H9 (cell line): ENCODE data around the gene IPP. TPM values are rescaled to one million over a fixed set of nuclear protein-coding genes. Genes with fewer than 3 reads are reported as not detected.

Source experiments
- DNase-seq: peaks from one replicate; pipeline ENCODE4 v3.0.0-alpha.2; 2017
- H2AFZ ChIP-seq: one replicate; pipeline ENCODE4 v1.6.1; 2013; ENCODE audit warnings: mild to moderate bottlenecking, low read length, control low read depth, moderate library complexity
- H2AK5ac ChIP-seq: 2 replicates; pipeline ENCODE4 v1.6.1; 2013; ENCODE audit warnings: low read length, control low read depth, mixed read lengths; ENCODE audit not compliant: insufficient read length
- H2BK120ac ChIP-seq: one replicate; pipeline ENCODE4 v1.6.1; 2013; ENCODE audit warnings: low read depth, mild to moderate bottlenecking, low read length, control low read depth, inconsistent platforms; ENCODE audit not compliant: poor library complexity, severe bottlenecking
- H2BK12ac ChIP-seq: 2 replicates; pipeline ENCODE4 v1.6.1; 2013; ENCODE audit warnings: low read length, control low read depth, mixed read lengths, low read depth; ENCODE audit not compliant: insufficient read length
- H2BK15ac ChIP-seq: 2 replicates; pipeline ENCODE4 v1.6.1; 2013; ENCODE audit warnings: low read depth, low read length, control low read depth
- H2BK20ac ChIP-seq: one replicate; pipeline ENCODE4 v1.6.1; 2013; ENCODE audit warnings: low read depth, mild to moderate bottlenecking, low read length, control low read depth, inconsistent platforms; ENCODE audit not compliant: poor library complexity, severe bottlenecking
- H2BK5ac ChIP-seq: 2 replicates; pipeline ENCODE4 v1.6.1; 2013; ENCODE audit warnings: low read length, control low read depth, mixed read lengths; ENCODE audit not compliant: insufficient read length
- H3K14ac ChIP-seq: 2 replicates; pipeline ENCODE4 v1.6.1; 2013; ENCODE audit warnings: low read length, control low read depth; ENCODE audit not compliant: insufficient read depth
- H3K18ac ChIP-seq: 2 replicates; pipeline ENCODE4 v1.6.1; 2013; ENCODE audit warnings: low read depth, mild to moderate bottlenecking, mixed read lengths, low read length, control low read depth; ENCODE audit not compliant: insufficient read length
- H3K23ac ChIP-seq: 2 replicates; pipeline ENCODE4 v1.6.1; 2013; ENCODE audit warnings: low read length, control low read depth, mixed read lengths, low read depth; ENCODE audit not compliant: insufficient read length
- H3K23me2 ChIP-seq: 2 replicates; pipeline ENCODE4 v1.6.1; 2013; ENCODE audit warnings: low read depth, mild to moderate bottlenecking, mixed read lengths, low read length, control low read depth; ENCODE audit not compliant: insufficient read length, poor library complexity, severe bottlenecking
- H3K27ac ChIP-seq: 2 replicates; pipeline ENCODE4 v1.5.1; 2013; ENCODE audit warnings: low read length, control low read depth, mixed read lengths, low read depth; ENCODE audit not compliant: insufficient read length
- H3K27me3 ChIP-seq: 2 replicates; pipeline ENCODE4 v1.6.1; 2013; ENCODE audit warnings: low read length, control low read depth, inconsistent platforms; ENCODE audit not compliant: insufficient read depth
- H3K4ac ChIP-seq: 2 replicates; pipeline ENCODE4 v1.6.1; 2013; ENCODE audit warnings: low read depth, mild to moderate bottlenecking, control low read depth, inconsistent platforms, low read length, moderate library complexity
- H3K4me1 ChIP-seq: 2 replicates; pipeline ENCODE4 v1.6.1; 2013; ENCODE audit warnings: low read length, control low read depth, inconsistent platforms; ENCODE audit not compliant: insufficient read depth
- H3K4me2 ChIP-seq: 2 replicates; pipeline ENCODE4 v1.6.1; 2013; ENCODE audit warnings: low read length, control low read depth, mixed read lengths; ENCODE audit not compliant: insufficient read length, insufficient read depth
- H3K56ac ChIP-seq: 2 replicates; pipeline ENCODE4 v1.6.1; 2013; ENCODE audit warnings: low read depth, mild to moderate bottlenecking, mixed read lengths, low read length, control low read depth; ENCODE audit not compliant: insufficient read length
- H3K79me1 ChIP-seq: 2 replicates; pipeline ENCODE4 v1.6.1; 2013; ENCODE audit warnings: low read depth, mild to moderate bottlenecking, moderate library complexity, low read length, control low read depth, inconsistent platforms; ENCODE audit not compliant: insufficient read depth, poor library complexity, severe bottlenecking
- H3K79me2 ChIP-seq: 2 replicates; pipeline ENCODE4 v1.6.1; 2013; ENCODE audit warnings: low read length, control low read depth, inconsistent platforms; ENCODE audit not compliant: insufficient read depth
- H3K9ac ChIP-seq: 2 replicates; pipeline ENCODE4 v1.6.1; 2013; ENCODE audit warnings: low read length, control low read depth, mixed read lengths; ENCODE audit not compliant: insufficient read length; ENCODE audit errors: extremely low read depth
- H3K9me3 ChIP-seq: one replicate; pipeline ENCODE4 v1.6.1; 2013; ENCODE audit warnings: low read depth, low read length, inconsistent platforms; ENCODE audit not compliant: control insufficient read depth
- H3T11ph ChIP-seq: one replicate; pipeline ENCODE4 v1.6.1; 2013; ENCODE audit warnings: mild to moderate bottlenecking, low read length, control low read depth, inconsistent platforms
- H4K20me1 ChIP-seq: one replicate; pipeline ENCODE4 v1.6.1; 2013; ENCODE audit not compliant: control insufficient read depth, insufficient read length, insufficient read depth
- H4K5ac ChIP-seq: 2 replicates; pipeline ENCODE4 v1.6.1; 2013; ENCODE audit warnings: low read depth, mild to moderate bottlenecking, mixed read lengths, low read length, control low read depth; ENCODE audit not compliant: insufficient read length
- H4K8ac ChIP-seq: replicated peaks from 2 replicates; pipeline ENCODE4 v1.6.1; 2013; ENCODE audit warnings: low read length, control low read depth, mixed read lengths, low read depth; ENCODE audit not compliant: insufficient read length
- H4K91ac ChIP-seq: 2 replicates; pipeline ENCODE4 v1.6.1; 2013; ENCODE audit warnings: low read depth, mild to moderate bottlenecking, moderate library complexity, mixed read lengths, low read length, control low read depth; ENCODE audit not compliant: insufficient read length
- H3K27ac Mint-ChIP-seq, 3 experiments: 2 replicates in 2 of 3; 3 replicates in 1 of 3; pipeline ENCODE4 v1.8.0; 2020 to 2021; ENCODE audit warnings: mixed read lengths in 3 of 3, mild to moderate bottlenecking in 1 of 3, moderate library complexity in 1 of 3
- H3K27me3 Mint-ChIP-seq: 2 replicates; pipeline ENCODE4 v1.8.0; 2021; ENCODE audit warnings: low read depth, mild to moderate bottlenecking, moderate library complexity, mixed read lengths
- H3K36me3 Mint-ChIP-seq, 3 experiments: 2 replicates in 2 of 3; 3 replicates in 1 of 3; pipeline ENCODE4 v1.8.0; 2020 to 2021; ENCODE audit warnings: low read depth in 3 of 3, mixed read lengths in 3 of 3; ENCODE audit not compliant: insufficient read depth in 1 of 3
- H3K4me1 Mint-ChIP-seq, 2 experiments: 2 replicates each; pipeline ENCODE4 v1.8.0; 2020; ENCODE audit warnings: mixed read lengths in 2 of 2
- H3K4me3 Mint-ChIP-seq, 2 experiments: 2 replicates in 1 of 2; 3 replicates in 1 of 2; pipeline ENCODE4 v1.8.0; 2020 to 2021; ENCODE audit warnings: mild to moderate bottlenecking in 2 of 2, mixed read lengths in 2 of 2, moderate library complexity in 1 of 2
- H3K9me3 Mint-ChIP-seq, 2 experiments: 2 replicates in 1 of 2; 3 replicates in 1 of 2; pipeline ENCODE4 v1.8.0; 2020; ENCODE audit warnings: mild to moderate bottlenecking in 2 of 2, mixed read lengths in 2 of 2, moderate library complexity in 1 of 2
- WGBS: extraction: QIAGEN DNeasy Blood & Tissue Kit; methylation state at CpG from one replicate; pipeline ENCODE4 v1.1.7; 2013; ENCODE audit warnings: missing lambda C conversion rate, low lambda C conversion rate, mixed read lengths; ENCODE audit not compliant: insufficient read length; ENCODE audit errors: extremely low coverage; 5-methylcytosine and 5-hydroxymethylcytosine counted together
- total RNA-seq: library from RNA; stranded (reverse); gene quantifications from 2 replicates; pipeline ENCODE4 v1.2.1, GENCODE V29; 2021
- TF ChIP-seq, protein P1 (sequence below): fragments of 200-600 bp; sonication (generic); conservative IDR thresholded peaks from 3 replicates; pipeline ENCODE4 v1.8.0; 2021; ENCODE audit warnings: antibody characterized with exemption, mild to moderate bottlenecking

The IPP gene
- total RNA-seq, 1 experiment from 2014 or later = 6.3 TPM

DNA sequence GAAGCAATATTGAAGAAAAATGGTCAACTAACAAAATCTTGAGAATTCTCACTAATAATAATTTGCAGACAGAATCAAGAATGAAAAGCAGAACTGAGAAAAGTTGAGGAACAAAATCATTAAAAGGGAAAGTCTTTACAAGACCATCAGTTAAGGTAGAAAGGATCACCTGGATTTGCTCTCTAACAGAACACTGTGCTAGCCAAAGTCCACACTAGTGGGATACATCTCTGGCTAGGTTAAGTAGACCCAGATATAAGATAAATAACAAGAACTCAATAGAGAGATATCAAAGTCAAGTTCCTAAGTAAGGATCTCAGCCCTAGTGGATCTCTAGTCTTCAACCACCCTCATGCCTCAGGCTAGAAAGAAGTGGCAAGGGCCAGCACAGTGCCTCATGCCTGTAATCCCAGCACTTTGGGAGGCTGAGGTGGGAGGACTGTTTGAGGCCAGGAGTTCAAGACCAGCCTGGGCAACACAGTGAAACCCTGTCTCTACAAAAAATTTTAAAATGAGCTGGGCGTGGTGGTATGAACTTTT, 19.6 kb downstream of the IPP start:
- Histone ChIP-seq H3K27me3 (no peaks in the 10 kb centered on the region), H3K4ac (no peak overlapping the region), H3K4me1 (no peaks in the 10 kb centered on the region), H2BK120ac (no peak overlapping the region), H3K9me3 (no peaks in the 10 kb centered on the region), H3K79me1 (no peaks in the 10 kb centered on the region), H3K56ac (no peak overlapping the region), H3K23ac (no peak overlapping the region), H3K79me2 (no peaks in the 10 kb centered on the region), H3T11ph (no peak overlapping the region), H3K18ac (no peak overlapping the region), H4K91ac (no peak overlapping the region), H2BK15ac (no peak overlapping the region), H4K8ac (no peak overlapping the region), H2BK20ac (no peak overlapping the region), H3K27ac (no peak overlapping the region), H4K20me1 (no peaks in the 10 kb centered on the region), H3K9ac (no peak overlapping the region), H3K23me2 (no peaks in the 10 kb centered on the region), H3K14ac (no peak overlapping the region), H2AK5ac (no peak overlapping the region), H2AFZ (no peak overlapping the region), H4K5ac (no peak overlapping the region), H3K4me2 (no peak overlapping the region), H2BK5ac (no peak overlapping the region), H2BK12ac (no peak overlapping the region)
- Mint-ChIP-seq H3K9me3 (no peaks in the 10 kb centered on the region), H3K4me3 (no peak overlapping the region), H3K4me1 (peaks cover 5 to 13% of the 10 kb centered on the region in 2 experiments), H3K27ac (peak overlapping the region in 1 of 3 experiments; percentile 43; a peak in 2 of 7 replicates), H3K27me3 (no peaks in the 10 kb centered on the region), H3K36me3 (peaks cover 0 to 2% (median 0%) of the 10 kb centered on the region in 3 experiments; a peak in 1 of 7 replicates)
- DNase-seq = no peak
- no CpG with 5 or more reads among the region's 1 CpG for WGBS
- TF ChIP-seq, protein P1, sequence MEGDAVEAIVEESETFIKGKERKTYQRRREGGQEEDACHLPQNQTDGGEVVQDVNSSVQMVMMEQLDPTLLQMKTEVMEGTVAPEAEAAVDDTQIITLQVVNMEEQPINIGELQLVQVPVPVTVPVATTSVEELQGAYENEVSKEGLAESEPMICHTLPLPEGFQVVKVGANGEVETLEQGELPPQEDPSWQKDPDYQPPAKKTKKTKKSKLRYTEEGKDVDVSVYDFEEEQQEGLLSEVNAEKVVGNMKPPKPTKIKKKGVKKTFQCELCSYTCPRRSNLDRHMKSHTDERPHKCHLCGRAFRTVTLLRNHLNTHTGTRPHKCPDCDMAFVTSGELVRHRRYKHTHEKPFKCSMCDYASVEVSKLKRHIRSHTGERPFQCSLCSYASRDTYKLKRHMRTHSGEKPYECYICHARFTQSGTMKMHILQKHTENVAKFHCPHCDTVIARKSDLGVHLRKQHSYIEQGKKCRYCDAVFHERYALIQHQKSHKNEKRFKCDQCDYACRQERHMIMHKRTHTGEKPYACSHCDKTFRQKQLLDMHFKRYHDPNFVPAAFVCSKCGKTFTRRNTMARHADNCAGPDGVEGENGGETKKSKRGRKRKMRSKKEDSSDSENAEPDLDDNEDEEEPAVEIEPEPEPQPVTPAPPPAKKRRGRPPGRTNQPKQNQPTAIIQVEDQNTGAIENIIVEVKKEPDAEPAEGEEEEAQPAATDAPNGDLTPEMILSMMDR = no peak
